WTC11 (cell line): Measurements from ENCODE around the gene RAB24. TPM values are rescaled to one million over a fixed set of nuclear protein-coding genes. Genes with fewer than 3 reads are reported as not detected.

ENCODE experiments used
- ATAC-seq: fragments of 200-7000 bp; cut with Tn5 transposase; 2 replicates; pipeline ENCODE4 v1.10.0; 2021; ENCODE audit warnings: mild to moderate bottlenecking, moderate library complexity
- CTCF ChIA-PET: fragments of 300-600 bp; sonication (Branson Sonifier 250); formaldehyde crosslinking; loops from one replicate; lab custom pipeline; 2021; ENCODE audit warnings: antibody characterized with exemption; lab: Charles Lee
- POLR2A ChIA-PET: fragments of 350-600 bp; sonication (Branson Sonifier 250); formaldehyde crosslinking; loops from one replicate; lab custom pipeline; 2021; ENCODE audit warnings: antibody characterized with exemption; lab: Charles Lee
- DNase-seq: peaks from one replicate; pipeline ENCODE4 v3.0.0; 2021; ENCODE audit warnings: low spot score
- H3K27ac Mint-ChIP-seq: 2 replicates; pipeline ENCODE4 v1.8.0; 2021; ENCODE audit warnings: mixed read lengths
- H3K27me3 Mint-ChIP-seq: 2 replicates; pipeline ENCODE4 v1.8.0; 2021; ENCODE audit warnings: low read depth, mild to moderate bottlenecking, moderate library complexity, mixed read lengths
- H3K36me3 Mint-ChIP-seq: 2 replicates; pipeline ENCODE4 v1.8.0; 2021; ENCODE audit warnings: mixed read lengths
- H3K4me1 Mint-ChIP-seq: 2 replicates; pipeline ENCODE4 v1.8.0; 2022; ENCODE audit warnings: mixed read lengths
- H3K4me3 Mint-ChIP-seq: 2 replicates; pipeline ENCODE4 v1.8.0; 2021; ENCODE audit warnings: mild to moderate bottlenecking, moderate library complexity, mixed read lengths
- H3K9me3 Mint-ChIP-seq: 2 replicates; pipeline ENCODE4 v1.8.0; 2021; ENCODE audit warnings: mixed read lengths
- ARID4B ChIP-seq: sonication (generic); formaldehyde crosslinking; IDR thresholded peaks from 2 replicates; pipeline ENCODE4 v1.8.0; 2023; ENCODE audit warnings: missing genetic modification reagents, mild to moderate bottlenecking, borderline replicate concordance
- ELF4 ChIP-seq: sonication (generic); formaldehyde crosslinking; IDR thresholded peaks from 2 replicates; pipeline ENCODE4 v1.8.1; 2022; ENCODE audit warnings: low read depth, mild to moderate bottlenecking, moderate library complexity, missing genetic modification reagents
- FOXK1 ChIP-seq: sonication (generic); formaldehyde crosslinking; IDR thresholded peaks from 2 replicates; pipeline ENCODE4 v1.8.0; 2022; ENCODE audit warnings: mild to moderate bottlenecking, moderate library complexity, missing genetic modification reagents
- FOXP4 ChIP-seq: sonication (generic); formaldehyde crosslinking; IDR thresholded peaks from 2 replicates; pipeline ENCODE4 v1.8.0; 2022; ENCODE audit warnings: mild to moderate bottlenecking, missing genetic modification reagents
- GTF2I ChIP-seq: fragments of 250-450 bp; sonication (Bioruptor Pico); conservative IDR thresholded peaks from 2 replicates; pipeline ENCODE4 v1.4.0; 2021; ENCODE audit warnings: mild to moderate bottlenecking
- MAX ChIP-seq: sonication (generic); formaldehyde crosslinking; IDR thresholded peaks from 2 replicates; pipeline ENCODE4 v1.8.0; 2022; ENCODE audit warnings: mild to moderate bottlenecking, missing genetic modification reagents
- NR1H2 ChIP-seq: sonication (generic); formaldehyde crosslinking; IDR thresholded peaks from 2 replicates; pipeline ENCODE4 v1.9.0; 2021; ENCODE audit warnings: mild to moderate bottlenecking, moderate library complexity, missing genetic modification reagents
- ZMAT4 ChIP-seq: fragments of 250-450 bp; sonication (Bioruptor Pico); IDR thresholded peaks from 2 replicates; pipeline ENCODE4 v1.9.0; 2021; ENCODE audit warnings: mild to moderate bottlenecking
- ZNF121 ChIP-seq: sonication (generic); formaldehyde crosslinking; IDR thresholded peaks from 2 replicates; pipeline ENCODE4 v1.8.0; 2023; ENCODE audit warnings: missing genetic modification reagents
- ZNF671 ChIP-seq: fragments of 250-450 bp; sonication (Bioruptor Pico); IDR thresholded peaks from 2 replicates; pipeline ENCODE4 v1.8.0; 2021; ENCODE audit warnings: mild to moderate bottlenecking
- total RNA-seq: library from RNA; stranded (reverse); gene quantifications from 3 replicates; pipeline ENCODE4 v1.2.3, GENCODE V29; 2021
- TF ChIP-seq, protein P1 (sequence below): fragments of 200-600 bp; IDR thresholded peaks from 2 replicates; pipeline ENCODE4 v1.8.0; 2022; ENCODE audit warnings: antibody characterized with exemption
- TF ChIP-seq, protein P2 (sequence below): sonication (generic); formaldehyde crosslinking; IDR thresholded peaks from 2 replicates; pipeline ENCODE4 v1.8.1; 2023; ENCODE audit warnings: mild to moderate bottlenecking, missing genetic modification reagents
- TF ChIP-seq, protein P3 (sequence below): sonication (generic); formaldehyde crosslinking; IDR thresholded peaks from 2 replicates; pipeline ENCODE4 v1.8.1; 2023; ENCODE audit warnings: mild to moderate bottlenecking, missing genetic modification reagents
- TF ChIP-seq, protein P4 (sequence below): sonication (generic); formaldehyde crosslinking; IDR thresholded peaks from 2 replicates; pipeline ENCODE4 v1.8.1; 2023; ENCODE audit warnings: mild to moderate bottlenecking, missing genetic modification reagents, moderate library complexity

The RAB24 gene
- total RNA-seq, 1 experiment from 2014 or later: 37.0 TPM

GRCh38 chr5:177310332-177310731 is 6.8 kb upstream of the RAB24 start (continued):
- TF ChIP-seq, protein P1, sequence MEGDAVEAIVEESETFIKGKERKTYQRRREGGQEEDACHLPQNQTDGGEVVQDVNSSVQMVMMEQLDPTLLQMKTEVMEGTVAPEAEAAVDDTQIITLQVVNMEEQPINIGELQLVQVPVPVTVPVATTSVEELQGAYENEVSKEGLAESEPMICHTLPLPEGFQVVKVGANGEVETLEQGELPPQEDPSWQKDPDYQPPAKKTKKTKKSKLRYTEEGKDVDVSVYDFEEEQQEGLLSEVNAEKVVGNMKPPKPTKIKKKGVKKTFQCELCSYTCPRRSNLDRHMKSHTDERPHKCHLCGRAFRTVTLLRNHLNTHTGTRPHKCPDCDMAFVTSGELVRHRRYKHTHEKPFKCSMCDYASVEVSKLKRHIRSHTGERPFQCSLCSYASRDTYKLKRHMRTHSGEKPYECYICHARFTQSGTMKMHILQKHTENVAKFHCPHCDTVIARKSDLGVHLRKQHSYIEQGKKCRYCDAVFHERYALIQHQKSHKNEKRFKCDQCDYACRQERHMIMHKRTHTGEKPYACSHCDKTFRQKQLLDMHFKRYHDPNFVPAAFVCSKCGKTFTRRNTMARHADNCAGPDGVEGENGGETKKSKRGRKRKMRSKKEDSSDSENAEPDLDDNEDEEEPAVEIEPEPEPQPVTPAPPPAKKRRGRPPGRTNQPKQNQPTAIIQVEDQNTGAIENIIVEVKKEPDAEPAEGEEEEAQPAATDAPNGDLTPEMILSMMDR: no peak
- TF ChIP-seq GTF2I (no peak), ZMAT4 (CRISPR knock-in tag) (no peak), ZNF671 (CRISPR knock-in tag) (no peak), NR1H2 (CRISPR knock-in tag) (no peak), ELF4 (CRISPR knock-in tag) (no peak)
- TF ChIP-seq, protein P2, sequence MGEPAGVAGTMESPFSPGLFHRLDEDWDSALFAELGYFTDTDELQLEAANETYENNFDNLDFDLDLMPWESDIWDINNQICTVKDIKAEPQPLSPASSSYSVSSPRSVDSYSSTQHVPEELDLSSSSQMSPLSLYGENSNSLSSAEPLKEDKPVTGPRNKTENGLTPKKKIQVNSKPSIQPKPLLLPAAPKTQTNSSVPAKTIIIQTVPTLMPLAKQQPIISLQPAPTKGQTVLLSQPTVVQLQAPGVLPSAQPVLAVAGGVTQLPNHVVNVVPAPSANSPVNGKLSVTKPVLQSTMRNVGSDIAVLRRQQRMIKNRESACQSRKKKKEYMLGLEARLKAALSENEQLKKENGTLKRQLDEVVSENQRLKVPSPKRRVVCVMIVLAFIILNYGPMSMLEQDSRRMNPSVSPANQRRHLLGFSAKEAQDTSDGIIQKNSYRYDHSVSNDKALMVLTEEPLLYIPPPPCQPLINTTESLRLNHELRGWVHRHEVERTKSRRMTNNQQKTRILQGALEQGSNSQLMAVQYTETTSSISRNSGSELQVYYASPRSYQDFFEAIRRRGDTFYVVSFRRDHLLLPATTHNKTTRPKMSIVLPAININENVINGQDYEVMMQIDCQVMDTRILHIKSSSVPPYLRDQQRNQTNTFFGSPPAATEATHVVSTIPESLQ (CRISPR knock-in tag): no peak
- TF ChIP-seq, protein P3, sequence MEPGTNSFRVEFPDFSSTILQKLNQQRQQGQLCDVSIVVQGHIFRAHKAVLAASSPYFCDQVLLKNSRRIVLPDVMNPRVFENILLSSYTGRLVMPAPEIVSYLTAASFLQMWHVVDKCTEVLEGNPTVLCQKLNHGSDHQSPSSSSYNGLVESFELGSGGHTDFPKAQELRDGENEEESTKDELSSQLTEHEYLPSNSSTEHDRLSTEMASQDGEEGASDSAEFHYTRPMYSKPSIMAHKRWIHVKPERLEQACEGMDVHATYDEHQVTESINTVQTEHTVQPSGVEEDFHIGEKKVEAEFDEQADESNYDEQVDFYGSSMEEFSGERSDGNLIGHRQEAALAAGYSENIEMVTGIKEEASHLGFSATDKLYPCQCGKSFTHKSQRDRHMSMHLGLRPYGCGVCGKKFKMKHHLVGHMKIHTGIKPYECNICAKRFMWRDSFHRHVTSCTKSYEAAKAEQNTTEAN (CRISPR knock-in tag): no peak

GRCh38 chr5:177309351-177310191 is 6.1 kb upstream of the RAB24 start:
- no peak overlapping the region for H3K27ac Mint-ChIP-seq
- H3K4me1 Mint-ChIP-seq: peaks cover 22% of the 10 kb centered on the region
- CTCF ChIA-PET: interaction anchor here (0.6 to 4.5 kb wide), 83 partner anchors 8 to 662 kb away, joined by 3 to 91 read pairs (median 5); partner anchors contain the start of genes FGFR4, GRK6, LMAN2 and NSD1
- ATAC-seq (peak; percentile 44), DNase-seq (peak; percentile 88)
- H3K27me3 Mint-ChIP-seq: no peaks in the 10 kb centered on the region
- H3K36me3 Mint-ChIP-seq: peaks cover 24% of the 10 kb centered on the region
- H3K9me3 Mint-ChIP-seq: no peaks in the 10 kb centered on the region
- POLR2A ChIA-PET: interaction anchor here (0.6 to 1.2 kb wide), 6 partner anchors 61 to 211 kb away, joined by 3 to 6 read pairs (median 4); no protein-coding TSS in a partner anchor
- TF ChIP-seq, protein P4, sequence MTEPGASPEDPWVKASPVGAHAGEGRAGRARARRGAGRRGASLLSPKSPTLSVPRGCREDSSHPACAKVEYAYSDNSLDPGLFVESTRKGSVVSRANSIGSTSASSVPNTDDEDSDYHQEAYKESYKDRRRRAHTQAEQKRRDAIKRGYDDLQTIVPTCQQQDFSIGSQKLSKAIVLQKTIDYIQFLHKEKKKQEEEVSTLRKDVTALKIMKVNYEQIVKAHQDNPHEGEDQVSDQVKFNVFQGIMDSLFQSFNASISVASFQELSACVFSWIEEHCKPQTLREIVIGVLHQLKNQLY (CRISPR knock-in tag): no peak
- TF ChIP-seq ARID4B (CRISPR knock-in tag): peak; percentile 50; the same call in 1 of the 2 replicates
- TF ChIP-seq, protein P1: peak; percentile 88
- TF ChIP-seq FOXP4 (CRISPR knock-in tag): no peak
- TF ChIP-seq ZNF121 (CRISPR knock-in tag): peak; percentile 94
- TF ChIP-seq FOXK1 (CRISPR knock-in tag): no peak
- peak; percentile 67 for TF ChIP-seq MAX (CRISPR knock-in tag)
- TF ChIP-seq, all 79 proteins: peak for 4
- H3K4me3 Mint-ChIP-seq: peak overlapping the region; percentile 55
